NB4 (cell line): ENCODE data around the gene CNTNAP2.

Experiments
- DNase-seq: peaks from one replicate; pipeline ENCODE4 v3.0.0; 2010; ENCODE audit warnings: low read depth
- H3K4me3 ChIP-seq: one replicate; pipeline ENCODE4 v1.5.1; 2011; ENCODE audit warnings: mild to moderate bottlenecking, low read depth, low read length, moderate library complexity
- CTCF ChIP-seq: IDR thresholded peaks from one replicate; pipeline ENCODE4 v1.5.1; 2012; ENCODE audit warnings: low read depth, low read length
- MAX ChIP-seq: IDR thresholded peaks from 2 replicates; pipeline ENCODE4 v1.6.1; 2011; ENCODE audit warnings: low read depth, low read length
- MYC ChIP-seq: IDR thresholded peaks from 2 replicates; pipeline ENCODE4 v1.6.1; 2011; ENCODE audit warnings: low read depth, low read length
- POLR2A ChIP-seq: IDR thresholded peaks from 2 replicates; pipeline ENCODE4 v1.6.1; 2011; ENCODE audit warnings: mild to moderate bottlenecking; ENCODE audit not compliant: insufficient read length; ENCODE audit errors: extremely low read depth

The CNTNAP2 gene

GRCh38 chr7:148153616-148154284 is 2037.1 kb downstream of the CNTNAP2 start:
- no peak for DNase-seq

GRCh38 chr7:148155000-148155399 is 2038.4 kb downstream of the CNTNAP2 start:
- TF ChIP-seq MYC, result no peak
- no peak for TF ChIP-seq CTCF
- TF ChIP-seq MAX, result no peak
- TF ChIP-seq POLR2A, result no peak
- H3K4me3 ChIP-seq, result no peak overlapping the region

More at GRCh38 chr7:148153616-148154284, 2037.1 kb downstream of the CNTNAP2 start:
- TF ChIP-seq MYC (no peak), MAX (no peak), CTCF (no peak), POLR2A (no peak)
- no peak overlapping the region for H3K4me3 ChIP-seq

GRCh38 chr7:148155826-148156225 is 2039.2 kb downstream of the CNTNAP2 start:
- DNase-seq, result no peak

More at GRCh38 chr7:148155000-148155399, 2038.4 kb downstream of the CNTNAP2 start:
- DNase-seq, result no peak

GRCh38 chr7:148156233-148156632 is 2039.6 kb downstream of the CNTNAP2 start:
- no peak overlapping the region for H3K4me3 ChIP-seq
- TF ChIP-seq POLR2A, result no peak
- TF ChIP-seq CTCF, result no peak
- TF ChIP-seq MAX, result no peak
- no peak for TF ChIP-seq MYC
- DNase-seq, result no peak

More at GRCh38 chr7:148155826-148156225, 2039.2 kb downstream of the CNTNAP2 start:
- H3K4me3 ChIP-seq, result no peak overlapping the region
- TF ChIP-seq MAX (no peak), MYC (no peak), POLR2A (no peak), CTCF (no peak)

- no peak for TF ChIP-seq MAX
- no peak for TF ChIP-seq MYC
- no peak for TF ChIP-seq CTCF
- TF ChIP-seq POLR2A, result no peak
- DNase-seq, result no peak
- H3K4me3 ChIP-seq, result no peak overlapping the region
Measured at GRCh38 chr7:148159331-148159730, 2042.7 kb downstream of the CNTNAP2 start.
